Raji (cell line): ENCODE results near the gene C1QTNF9.

ENCODE experiments used
- POLR2A ChIP-seq: IDR thresholded peaks from 2 replicates; pipeline ENCODE4 v1.6.1; 2011; ENCODE audit warnings: low read depth, low read length, control low read depth; ENCODE audit not compliant: insufficient read depth

C1QTNF9 gene

GRCh38 chr13:24348797-24349515 lies 39.6 kb downstream of the C1QTNF9 start:
- no peak for TF ChIP-seq POLR2A

- TF ChIP-seq POLR2A = no peak
Observed at GRCh38 chr13:24351423-24351822, 42.0 kb downstream of the C1QTNF9 start.

- TF ChIP-seq POLR2A = no peak
Observed at GRCh38 chr13:24353736-24354135, 44.4 kb downstream of the C1QTNF9 start.

- TF ChIP-seq POLR2A = no peak
Observed at GRCh38 chr13:24355103-24355502, 45.7 kb downstream of the C1QTNF9 start.

- no peak for TF ChIP-seq POLR2A
Observed at GRCh38 chr13:24356270-24356669, 46.9 kb downstream of the C1QTNF9 start.

GRCh38 chr13:24356837-24357236 lies 47.5 kb downstream of the C1QTNF9 start:
- TF ChIP-seq POLR2A = no peak

GRCh38 chr13:24357756-24358155 lies 48.4 kb downstream of the C1QTNF9 start:
- TF ChIP-seq POLR2A = no peak

- no peak for TF ChIP-seq POLR2A
Observed at GRCh38 chr13:24360106-24360505, 50.7 kb downstream of the C1QTNF9 start.

- no peak for TF ChIP-seq POLR2A
Observed at GRCh38 chr13:24361113-24361512, 51.7 kb downstream of the C1QTNF9 start.

GRCh38 chr13:24361852-24362366 lies 52.5 kb downstream of the C1QTNF9 start:
- TF ChIP-seq POLR2A = no peak

- TF ChIP-seq POLR2A = no peak
Observed at GRCh38 chr13:24362435-24362952, 53.1 kb downstream of the C1QTNF9 start.

GRCh38 chr13:24365191-24365590 lies 55.8 kb downstream of the C1QTNF9 start:
- no peak for TF ChIP-seq POLR2A
